Activated gamma-delta T cell treated with anti-CD3 and anti-CD28 coated beads, Interleukin-2, amount 50 U/mL, for 16 hours (primary cell): ENCODE measurements around the gene GOLGA8F.
"Not testable (repeated sequence)": the region's sequence is repeated elsewhere in the genome, so short reads cannot be mapped to it uniquely, and the experiment has no call there.

ENCODE experiments used
- DNase-seq: peaks from one replicate; pipeline ENCODE4 v3.0.0-alpha.2; 2020; ENCODE audit warnings: low read depth

Gene GOLGA8F, protein sequence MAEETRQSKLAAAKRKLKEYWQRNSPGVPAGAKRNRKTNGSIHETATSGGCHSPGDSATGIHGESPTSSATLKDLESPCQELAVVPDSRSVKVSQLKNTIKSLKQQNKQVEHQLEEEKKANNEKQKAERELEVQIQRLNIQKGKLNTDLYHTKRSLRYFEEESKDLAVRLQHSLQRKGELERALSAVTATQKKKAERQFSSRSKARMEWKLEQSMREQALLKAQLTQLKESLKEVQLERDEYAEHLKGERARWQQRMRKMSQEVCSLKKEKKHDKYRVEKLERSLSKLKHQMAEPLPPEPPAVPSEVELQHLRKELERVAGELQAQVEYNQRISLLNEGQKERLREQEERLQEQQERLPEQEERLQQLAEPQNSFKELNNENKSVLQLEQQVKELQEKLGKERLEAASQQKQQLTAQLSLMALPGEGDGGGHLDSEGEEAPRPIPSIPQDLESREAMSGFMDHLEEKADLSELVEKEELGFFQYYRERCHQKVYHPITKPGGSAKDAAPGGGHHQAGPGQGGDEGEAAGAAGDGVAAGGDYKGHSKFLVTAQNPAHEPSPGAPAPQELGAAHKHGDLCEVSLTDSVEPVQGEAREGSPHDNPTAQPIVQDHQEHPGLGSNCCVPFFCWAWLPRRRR

DNA sequence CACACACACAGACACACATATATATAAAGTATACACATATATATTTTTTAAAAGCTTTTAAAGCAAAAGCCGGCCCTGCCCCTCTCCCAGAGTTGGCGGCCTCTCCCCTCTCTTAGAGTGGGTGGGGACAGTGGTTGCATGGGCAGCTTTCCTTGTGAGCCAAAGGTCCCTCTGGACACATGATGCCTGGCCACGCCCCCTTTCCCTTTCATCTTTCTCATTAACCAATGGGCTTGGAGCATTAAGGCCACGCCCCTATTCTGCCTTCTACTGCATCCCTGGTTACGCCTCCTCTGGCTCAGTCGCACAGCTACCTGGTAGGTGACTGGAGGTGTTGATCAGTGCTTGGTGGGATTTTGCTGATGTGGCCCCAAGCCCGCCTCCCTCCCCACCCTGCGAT lies at the start of gene GOLGA8F:
GOLGA8F (plus strand) TSS at position 301 of the 400 bp plus-strand sequence; CDS start at position 399, 98 bp downstream.
- DNase-seq, result not testable (repeated sequence)

DNA sequence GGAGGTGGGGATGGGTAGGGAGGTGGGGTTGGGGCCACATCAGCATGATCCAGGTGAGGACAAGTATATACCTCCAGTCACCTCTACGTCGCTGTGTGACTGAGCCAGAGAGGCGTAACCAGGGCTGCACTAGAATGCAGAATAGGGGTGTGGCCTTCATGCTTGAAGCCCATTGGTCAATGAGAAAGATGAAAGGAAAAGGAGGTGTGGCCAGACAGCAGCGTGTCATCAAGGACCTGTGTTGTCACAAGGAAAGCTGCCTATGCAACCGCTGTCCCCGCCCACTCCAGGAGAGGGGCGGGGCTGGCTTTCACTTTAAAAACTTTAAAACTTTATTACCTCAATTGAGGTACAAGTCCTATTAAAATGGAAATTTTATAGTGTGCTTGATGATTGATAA lies 20.5 kb upstream of the GOLGA8F start, which contains the start of gene GOLGA6L24:
GOLGA6L24 (minus strand) TSS at position 101 of the 400 bp plus-strand sequence; CDS start at position 40, 61 bp downstream.
- not testable (repeated sequence) for DNase-seq

DNA sequence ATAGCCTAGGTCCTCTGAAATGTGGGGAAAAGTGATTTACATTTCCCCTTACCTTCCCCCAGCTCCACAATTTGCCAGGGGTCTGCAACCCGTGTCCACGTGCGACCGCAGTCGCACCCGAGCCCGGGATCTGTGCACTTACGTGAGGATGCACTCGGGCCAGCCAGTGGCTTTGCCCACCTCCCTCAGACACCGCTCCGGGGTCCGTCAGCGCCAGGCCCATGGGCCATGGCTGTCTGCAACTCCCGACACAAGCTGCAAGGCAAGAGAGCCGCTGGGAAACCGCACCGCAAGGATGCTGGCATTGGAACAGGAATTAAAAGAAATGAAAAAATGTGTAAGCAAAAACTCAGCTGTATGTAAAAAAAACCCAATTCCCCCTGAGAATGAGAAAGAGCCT lies 13.0 kb upstream of the GOLGA8F start:
- not testable (repeated sequence) for DNase-seq

DNA sequence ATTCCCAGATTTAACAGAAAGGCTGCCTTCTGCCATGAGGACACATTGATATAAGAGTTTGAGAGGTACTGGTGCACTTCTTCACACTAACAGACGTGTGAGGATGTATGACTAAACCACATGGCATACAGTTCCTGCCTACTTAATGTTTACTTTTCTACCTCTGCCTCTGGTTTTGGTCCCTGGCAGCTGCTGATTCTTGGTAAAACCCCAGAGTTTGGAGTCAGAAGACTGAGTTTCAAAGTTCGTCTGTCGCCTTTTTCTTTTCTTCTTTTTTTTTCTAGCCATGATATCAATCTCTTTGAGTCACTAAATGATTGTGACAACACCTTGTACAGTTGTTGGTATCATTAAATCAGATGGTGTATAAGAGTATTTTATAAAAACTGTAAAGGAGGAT lies 1.6 kb downstream of the GOLGA8F start:
- DNase-seq, result not testable (repeated sequence)

DNA sequence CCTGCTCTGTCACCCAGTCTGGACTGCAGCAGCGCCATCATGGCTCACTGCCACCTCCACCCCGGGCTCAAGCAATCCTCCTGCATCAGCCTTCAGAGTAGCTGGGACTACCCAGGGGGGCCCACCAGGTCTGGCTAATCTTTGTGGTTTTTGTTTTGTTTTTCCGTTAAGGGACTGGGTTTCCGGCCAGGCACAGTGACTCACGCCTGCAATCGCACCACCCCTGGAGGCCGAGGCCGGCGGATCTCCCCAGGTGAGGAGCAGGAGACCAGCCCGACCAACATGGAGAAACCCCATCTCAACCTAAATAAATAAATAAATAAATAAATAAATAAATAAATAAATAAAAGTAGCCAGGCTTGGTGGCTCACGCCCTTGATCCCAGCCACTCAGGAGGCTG lies 17.6 kb downstream of the GOLGA8F start:
- DNase-seq, result not testable (repeated sequence)

DNA sequence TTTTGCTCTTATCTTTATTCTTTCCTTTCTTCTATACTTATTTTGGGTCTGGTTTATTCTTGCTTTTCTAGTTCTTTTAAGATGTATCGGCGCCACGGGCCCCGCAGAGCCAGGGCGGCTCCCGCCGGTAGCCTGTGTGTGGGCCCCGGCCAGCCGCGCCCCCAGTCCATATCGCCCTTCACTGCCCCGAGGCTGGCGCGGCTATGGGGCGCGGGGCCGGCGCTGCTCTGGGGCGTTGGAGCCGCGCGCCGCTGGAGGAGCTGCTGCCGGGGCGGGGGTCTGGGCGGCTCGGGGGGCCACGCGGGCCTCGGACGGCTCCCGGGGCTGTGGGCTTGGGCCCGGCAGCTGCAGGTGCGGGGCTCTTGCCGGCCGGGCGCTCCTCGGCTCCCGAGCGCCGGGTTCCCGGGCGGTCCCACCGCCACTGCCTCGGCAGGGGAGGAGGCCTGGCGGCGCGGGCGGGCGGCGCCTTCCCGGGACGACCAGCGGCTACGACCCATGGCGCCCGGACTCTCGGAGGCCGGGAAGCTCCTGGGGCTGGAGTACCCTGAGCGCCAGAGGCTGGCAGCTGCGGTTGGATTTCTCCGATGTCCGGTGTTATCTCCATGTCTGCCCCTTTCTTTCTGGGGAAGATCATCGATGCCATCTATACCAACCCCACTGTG lies 24.4 kb downstream of the GOLGA8F start:
- not testable (repeated sequence) for DNase-seq

DNA sequence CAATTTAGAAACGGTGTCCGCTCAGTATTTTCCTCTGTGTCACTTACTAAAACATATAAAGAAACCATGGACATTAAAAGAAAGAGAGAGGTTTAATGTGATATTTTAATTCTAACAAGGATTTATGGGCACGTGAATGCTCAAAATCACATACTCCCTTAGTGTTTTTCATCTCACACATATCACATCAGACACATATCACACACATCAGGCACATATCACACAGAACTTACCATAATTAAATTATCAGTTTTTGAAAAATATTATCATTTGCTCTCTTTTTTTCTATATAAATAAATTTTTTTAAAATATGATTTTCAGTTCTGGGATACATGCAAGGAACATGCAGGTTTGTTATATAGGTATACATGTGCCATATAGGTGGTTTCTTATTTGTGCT lies 42.0 kb downstream of the GOLGA8F start:
- not testable (repeated sequence) for DNase-seq

DNA sequence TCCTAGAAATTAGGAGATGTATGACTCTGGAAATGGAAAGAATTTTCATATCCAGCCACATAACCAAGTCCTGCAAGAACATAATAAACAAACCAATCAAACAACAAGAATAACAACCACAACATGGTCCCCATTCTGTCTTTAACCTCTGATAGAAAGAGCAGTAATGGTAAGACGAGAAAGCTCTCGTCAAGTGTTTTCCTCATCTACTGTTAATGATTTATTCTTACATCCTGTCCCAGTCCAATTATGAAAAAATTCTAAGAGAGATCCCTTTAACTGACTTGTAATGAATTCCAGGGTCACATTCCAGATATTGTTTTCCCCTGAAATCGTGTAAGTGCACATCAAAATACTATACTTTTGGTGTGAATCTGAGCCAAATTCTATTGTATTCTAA lies 57.1 kb downstream of the GOLGA8F start:
- DNase-seq, result not testable (repeated sequence)
